Natural killer cell treated with Interleukin-12 subunit alpha and Interleukin-12 subunit beta and Interleukin-15 and Interleukin-18, amount 100 ng/mL, for 72 hours (primary cell): ENCODE data around the gene SMARCC2. TPM values are rescaled to one million over a fixed set of nuclear protein-coding genes. Genes with fewer than 3 reads are reported as not detected.

Source experiments
- ATAC-seq, 2 donors: fragments of 150-1000 bp; cut with Tn5 transposase in 1 of 2; sonication (Bioruptor Pico), chemical (Tn5 transposase) in 1 of 2; 2 replicates each; pipeline ENCODE4 v1.10.0; 2021
- DNase-seq: peaks from one replicate; pipeline ENCODE4 v3.0.0; 2022; ENCODE audit warnings: low spot score
- H3K27ac Mint-ChIP-seq, 2 donors: 1 replicate in 1 of 2; 2 replicates in 1 of 2; pipeline ENCODE4 v1.8.0; 2022; ENCODE audit warnings: mixed read lengths in 2 of 2, mild to moderate bottlenecking in 1 of 2, moderate library complexity in 1 of 2
- H3K27me3 Mint-ChIP-seq, 2 donors: 1 replicate in 1 of 2; 2 replicates in 1 of 2; pipeline ENCODE4 v1.8.0; 2022; ENCODE audit warnings: mixed read lengths in 2 of 2
- H3K36me3 Mint-ChIP-seq: one replicate; pipeline ENCODE4 v1.8.0; 2022; ENCODE audit warnings: mixed read lengths
- H3K4me1 Mint-ChIP-seq, 2 donors: 1 replicate in 1 of 2; 2 replicates in 1 of 2; pipeline ENCODE4 v1.8.0; 2022; ENCODE audit warnings: low read depth in 2 of 2, mixed read lengths in 2 of 2, mild to moderate bottlenecking in 1 of 2
- H3K4me3 Mint-ChIP-seq: one replicate; pipeline ENCODE4 v1.8.0; 2022; ENCODE audit warnings: mixed read lengths
- H3K9me3 Mint-ChIP-seq: 2 replicates; pipeline ENCODE4 v1.8.0; 2022; ENCODE audit warnings: mixed read lengths
- total RNA-seq, 2 donors: library from RNA; stranded (reverse); gene quantifications; one replicate each; pipeline ENCODE4 v1.2.3, GENCODE V29; 2022

The SMARCC2 gene
- total RNA-seq, 2 donors from 2014 or later, result 102 to 166 TPM

GRCh38 chr12:56165369-56165768 is 23.9 kb downstream of the SMARCC2 start:
- no peaks in the 10 kb centered on the region for H3K27me3 Mint-ChIP-seq
- H3K4me3 Mint-ChIP-seq, result no peak overlapping the region
- peak in 1 of 2 donors; percentile 41 for ATAC-seq
- DNase-seq, result no peak
- peak overlapping the region in 1 of 2 donors; percentile 32 for H3K27ac Mint-ChIP-seq
- H3K9me3 Mint-ChIP-seq, result no peaks in the 10 kb centered on the region
- H3K4me1 Mint-ChIP-seq, result peaks cover 13 to 28% of the 10 kb centered on the region in 2 donors
- H3K36me3 Mint-ChIP-seq, result peaks cover 29% of the 10 kb centered on the region

GRCh38 chr12:56164345-56164729 is 24.9 kb downstream of the SMARCC2 start:
- peaks cover 23 to 39% of the 10 kb centered on the region in 2 donors for H3K4me1 Mint-ChIP-seq
- ATAC-seq (no peak), DNase-seq (no peak)
- H3K27me3 Mint-ChIP-seq, result no peaks in the 10 kb centered on the region
- H3K27ac Mint-ChIP-seq, result no peak overlapping the region
- no peak overlapping the region for H3K4me3 Mint-ChIP-seq
- H3K9me3 Mint-ChIP-seq, result no peaks in the 10 kb centered on the region
- peaks cover 30% of the 10 kb centered on the region for H3K36me3 Mint-ChIP-seq

- ATAC-seq (no peak), DNase-seq (no peak)
- peaks cover 36% of the 10 kb centered on the region for H3K36me3 Mint-ChIP-seq
- no peaks in the 10 kb centered on the region for H3K9me3 Mint-ChIP-seq
- peaks cover 29 to 45% of the 10 kb centered on the region in 2 donors for H3K4me1 Mint-ChIP-seq
- peak overlapping the region in 1 of 2 donors; percentile 57 for H3K27ac Mint-ChIP-seq
- no peaks in the 10 kb centered on the region for H3K27me3 Mint-ChIP-seq
- no peak overlapping the region for H3K4me3 Mint-ChIP-seq
Observed at GRCh38 chr12:56163533-56164344, 25.5 kb downstream of the SMARCC2 start.

GRCh38 chr12:56162468-56163290 is 26.6 kb downstream of the SMARCC2 start:
- no peak for DNase-seq
- no peaks in the 10 kb centered on the region for H3K27me3 Mint-ChIP-seq
- H3K4me3 Mint-ChIP-seq, result no peak overlapping the region
- H3K4me1 Mint-ChIP-seq, result peaks cover 30 to 44% of the 10 kb centered on the region in 2 donors
- H3K27ac Mint-ChIP-seq, result peak overlapping the region; percentile 39 to 98
- H3K9me3 Mint-ChIP-seq, result no peaks in the 10 kb centered on the region
- H3K36me3 Mint-ChIP-seq, result peaks cover 39% of the 10 kb centered on the region
- no peak for ATAC-seq

- Mint-ChIP-seq H3K27me3 (no peaks in the 10 kb centered on the region), H3K36me3 (peaks cover 35% of the 10 kb centered on the region), H3K27ac (peak overlapping the region; percentile 94 to 98), H3K4me3 (peak overlapping the region; percentile 100), H3K9me3 (no peaks in the 10 kb centered on the region), H3K4me1 (peaks cover 37 to 46% of the 10 kb centered on the region in 2 donors)
- DNase-seq (no peak), ATAC-seq (no peak)
Observed at GRCh38 chr12:56161690-56162351, 27.5 kb downstream of the SMARCC2 start.

GRCh38 chr12:56160894-56161689 is 28.2 kb downstream of the SMARCC2 start:
- DNase-seq (no peak), ATAC-seq (no peak)
- no peaks in the 10 kb centered on the region for H3K9me3 Mint-ChIP-seq
- peak overlapping the region; percentile 94 to 98 for H3K27ac Mint-ChIP-seq
- no peaks in the 10 kb centered on the region for H3K27me3 Mint-ChIP-seq
- H3K36me3 Mint-ChIP-seq, result peaks cover 35% of the 10 kb centered on the region
- peak overlapping the region; percentile 100 for H3K4me3 Mint-ChIP-seq
- peaks cover 37 to 46% of the 10 kb centered on the region in 2 donors for H3K4me1 Mint-ChIP-seq

GRCh38 chr12:56160193-56160763 is 29.0 kb downstream of the SMARCC2 start:
- H3K9me3 Mint-ChIP-seq, result no peaks in the 10 kb centered on the region
- no peaks in the 10 kb centered on the region for H3K27me3 Mint-ChIP-seq
- H3K36me3 Mint-ChIP-seq, result peaks cover 35% of the 10 kb centered on the region
- DNase-seq (no peak), ATAC-seq (peak in 1 of 2 donors; percentile 70)
- peaks cover 42 to 50% of the 10 kb centered on the region in 2 donors for H3K4me1 Mint-ChIP-seq
- peak overlapping the region; percentile 100 for H3K4me3 Mint-ChIP-seq
- H3K27ac Mint-ChIP-seq, result peak overlapping the region; percentile 94 to 98

- Mint-ChIP-seq H3K27me3 (no peaks in the 10 kb centered on the region), H3K36me3 (peaks cover 35% of the 10 kb centered on the region), H3K27ac (peak overlapping the region; percentile 94 to 98), H3K4me1 (peaks cover 42 to 52% of the 10 kb centered on the region in 2 donors), H3K4me3 (peak overlapping the region; percentile 100), H3K9me3 (no peaks in the 10 kb centered on the region)
- ATAC-seq, result no peak
- no peak for DNase-seq
Observed at GRCh38 chr12:56159482-56160192, 29.6 kb downstream of the SMARCC2 start.

- Mint-ChIP-seq H3K36me3 (peaks cover 35% of the 10 kb centered on the region), H3K4me1 (peaks cover 42 to 49% of the 10 kb centered on the region in 2 donors), H3K27me3 (no peaks in the 10 kb centered on the region), H3K27ac (peak overlapping the region; percentile 94 to 98), H3K4me3 (peak overlapping the region; percentile 100), H3K9me3 (no peaks in the 10 kb centered on the region)
- no peak for DNase-seq
- peak in 1 of 2 donors; percentile 1 for ATAC-seq
Observed at GRCh38 chr12:56158926-56159461, 30.3 kb downstream of the SMARCC2 start.

GRCh38 chr12:56158029-56158925 is 31.0 kb downstream of the SMARCC2 start, which contains the start of gene MYL6:
Gene MYL6 (plus strand): TSS chr12:56158359. CDS start chr12:56158402, 43 bp downstream.
- DNase-seq, result peak; percentile 94
- Mint-ChIP-seq H3K4me3 (peak within 1 kb of the TSS; percentile 100), H3K36me3 (peaks cover 35% of the 10 kb centered on the region), H3K9me3 (no peaks in the 10 kb centered on the region), H3K27ac (peak within 1 kb of the TSS; percentile 94 to 98), H3K27me3 (no peaks in the 10 kb centered on the region), H3K4me1 (peaks cover 42 to 48% of the 10 kb centered on the region in 2 donors)
- peak; percentile 91 to 95 for ATAC-seq
